Measurements from ENCODE around the gene NDFIP2.
"Not testable (repeated sequence)": the region's sequence is repeated elsewhere in the genome, so short reads cannot be mapped to it uniquely, and the experiment has no call there.

The NDFIP2 gene

GRCh38 chr13:79591493-79591892 lies 110.5 kb downstream of the NDFIP2 start:
- Histone ChIP-seq H3K4me1 (ENCODE audit: control insufficient read depth in 1 of 2, insufficient read depth in 2 of 2, low read length in 2 of 2) (peaks cover 0 to 2% of the 10 kb centered on the region in 2 experiments), H2BK5ac (ENCODE audit: low read depth, low read length, poor library complexity) (no peak overlapping the region), H2AK5ac (ENCODE audit: low read length) (no peak overlapping the region), H4K12ac (ENCODE audit: low read depth, low read length) (no peak overlapping the region), H3K27ac (ENCODE audit: low read depth, low read length) (no peak overlapping the region), H3K4ac (ENCODE audit: low read depth, low read length) (no peak overlapping the region), H3K4me3 (ENCODE audit: low read depth, low read length) (no peak overlapping the region), H4K8ac (ENCODE audit: low read depth, low read length) (no peak overlapping the region), H3K4me2 (ENCODE audit: low read length) (no peak overlapping the region), H3K79me1 (ENCODE audit: low read length) (no peaks in the 10 kb centered on the region), H3K14ac (ENCODE audit: low read length) (no peak overlapping the region), H3K79me2 (ENCODE audit: control insufficient read depth, insufficient read depth, low read length, poor library complexity) (no peaks in the 10 kb centered on the region), H3K27me3 (ENCODE audit: insufficient read depth, low read length) (peaks cover 2% of the 10 kb centered on the region), H2BK120ac (ENCODE audit: insufficient read depth, low read length, poor library complexity) (no peak overlapping the region), H4K91ac (ENCODE audit: low read depth, low read length) (no peak overlapping the region), H3K9me3 (ENCODE audit: insufficient read depth, low read depth, low read length) (no peaks in the 10 kb centered on the region), H3K36me3 (ENCODE audit: control insufficient read depth in 1 of 2, insufficient read depth in 2 of 2, low read length in 2 of 2) (no peaks in the 10 kb centered on the region), H2BK12ac (ENCODE audit: low read length) (no peak overlapping the region), H2AFZ (ENCODE audit: insufficient read depth, low read length, poor library complexity) (no peak overlapping the region), H3K18ac (ENCODE audit: low read length) (no peak overlapping the region), H3K23ac (ENCODE audit: low read length) (no peak overlapping the region), H3K9ac (ENCODE audit: low read length) (no peak overlapping the region)
- no peak for DNase-seq

- Histone ChIP-seq H2AK5ac (ENCODE audit: low read length) (no peak overlapping the region), H3K14ac (ENCODE audit: low read length) (no peak overlapping the region), H2BK12ac (ENCODE audit: low read length) (no peak overlapping the region), H3K27ac (ENCODE audit: low read depth, low read length) (no peak overlapping the region), H4K12ac (ENCODE audit: low read depth, low read length) (no peak overlapping the region), H3K4me3 (ENCODE audit: low read depth, low read length) (no peak overlapping the region), H3K79me1 (ENCODE audit: low read length) (no peaks in the 10 kb centered on the region), H4K8ac (ENCODE audit: low read depth, low read length) (no peak overlapping the region), H3K9me3 (ENCODE audit: insufficient read depth, low read depth, low read length) (no peaks in the 10 kb centered on the region), H3K23ac (ENCODE audit: low read length) (no peak overlapping the region), H3K4me2 (ENCODE audit: low read length) (no peak overlapping the region), H3K79me2 (ENCODE audit: control insufficient read depth, insufficient read depth, low read length, poor library complexity) (no peaks in the 10 kb centered on the region), H3K9ac (ENCODE audit: low read length) (no peak overlapping the region), H3K27me3 (ENCODE audit: insufficient read depth, low read length) (peaks cover 2% of the 10 kb centered on the region), H2AFZ (ENCODE audit: insufficient read depth, low read length, poor library complexity) (no peak overlapping the region), H2BK120ac (ENCODE audit: insufficient read depth, low read length, poor library complexity) (no peak overlapping the region), H4K91ac (ENCODE audit: low read depth, low read length) (no peak overlapping the region), H3K4ac (ENCODE audit: low read depth, low read length) (no peak overlapping the region), H3K18ac (ENCODE audit: low read length) (no peak overlapping the region), H3K4me1 (ENCODE audit: control insufficient read depth in 1 of 2, insufficient read depth in 2 of 2, low read length in 2 of 2) (peaks cover 0 to 2% of the 10 kb centered on the region in 2 experiments), H3K36me3 (ENCODE audit: control insufficient read depth in 1 of 2, insufficient read depth in 2 of 2, low read length in 2 of 2) (no peaks in the 10 kb centered on the region), H2BK5ac (ENCODE audit: low read depth, low read length, poor library complexity) (no peak overlapping the region)
- no CpG with 5 or more reads among the region's 2 CpGs for WGBS (ENCODE audit: extremely low coverage, insufficient coverage, insufficient read length)
- DNase-seq = no peak
These were observed 112.2 kb downstream of the NDFIP2 start for GRCh38 chr13:79593121-79593520.

- no peaks in the 10 kb centered on the region for H3K9me3 ChIP-seq (ENCODE audit: insufficient read depth, low read depth, low read length)
- H3K36me3 ChIP-seq (ENCODE audit: control insufficient read depth in 1 of 2, insufficient read depth in 2 of 2, low read length in 2 of 2) = no peaks in the 10 kb centered on the region
- no peaks in the 10 kb centered on the region for H3K79me1 ChIP-seq (ENCODE audit: low read length)
- H3K4me1 ChIP-seq (ENCODE audit: control insufficient read depth in 1 of 2, insufficient read depth in 2 of 2, low read length in 2 of 2) = peaks cover 0 to 2% of the 10 kb centered on the region in 2 experiments
- H3K23ac ChIP-seq (ENCODE audit: low read length) = no peak overlapping the region
- no peak overlapping the region for H3K14ac ChIP-seq (ENCODE audit: low read length)
- no peak for DNase-seq
- no peak overlapping the region for H2AFZ ChIP-seq (ENCODE audit: insufficient read depth, low read length, poor library complexity)
- H2AK5ac ChIP-seq (ENCODE audit: low read length) = no peak overlapping the region
- no peak overlapping the region for H3K18ac ChIP-seq (ENCODE audit: low read length)
- H4K91ac ChIP-seq (ENCODE audit: low read depth, low read length) = no peak overlapping the region
- no peak overlapping the region for H4K12ac ChIP-seq (ENCODE audit: low read depth, low read length)
- H3K4ac ChIP-seq (ENCODE audit: low read depth, low read length) = no peak overlapping the region
- H3K4me3 ChIP-seq (ENCODE audit: low read depth, low read length) = no peak overlapping the region
- peaks cover 2% of the 10 kb centered on the region for H3K27me3 ChIP-seq (ENCODE audit: insufficient read depth, low read length)
- H3K79me2 ChIP-seq (ENCODE audit: control insufficient read depth, insufficient read depth, low read length, poor library complexity) = no peaks in the 10 kb centered on the region
- no peak overlapping the region for H3K27ac ChIP-seq (ENCODE audit: low read depth, low read length)
- no peak overlapping the region for H3K4me2 ChIP-seq (ENCODE audit: low read length)
- no peak overlapping the region for H4K8ac ChIP-seq (ENCODE audit: low read depth, low read length)
- no peak overlapping the region for H2BK120ac ChIP-seq (ENCODE audit: insufficient read depth, low read length, poor library complexity)
- no peak overlapping the region for H2BK12ac ChIP-seq (ENCODE audit: low read length)
- H3K9ac ChIP-seq (ENCODE audit: low read length) = no peak overlapping the region
- WGBS (ENCODE audit: extremely low coverage, insufficient coverage, insufficient read length) = no CpG with 5 or more reads among the region's 2 CpGs
- no peak overlapping the region for H2BK5ac ChIP-seq (ENCODE audit: low read depth, low read length, poor library complexity)
These were observed 112.8 kb downstream of the NDFIP2 start for GRCh38 chr13:79593641-79594275.

GRCh38 chr13:79600146-79600545 lies 119.2 kb downstream of the NDFIP2 start:
- not testable (repeated sequence) for H3K4me1 ChIP-seq (ENCODE audit: control insufficient read depth in 1 of 2, insufficient read depth in 2 of 2, low read length in 2 of 2); H2BK120ac ChIP-seq (ENCODE audit: insufficient read depth, low read length, poor library complexity); H3K23ac ChIP-seq (ENCODE audit: low read length); H4K8ac ChIP-seq (ENCODE audit: low read depth, low read length); H3K18ac ChIP-seq (ENCODE audit: low read length); H3K9me3 ChIP-seq (ENCODE audit: insufficient read depth, low read depth, low read length); H2AK5ac ChIP-seq (ENCODE audit: low read length); H4K12ac ChIP-seq (ENCODE audit: low read depth, low read length); H2BK5ac ChIP-seq (ENCODE audit: low read depth, low read length, poor library complexity); H3K27ac ChIP-seq (ENCODE audit: low read depth, low read length); H2BK12ac ChIP-seq (ENCODE audit: low read length); H3K4ac ChIP-seq (ENCODE audit: low read depth, low read length); H3K79me2 ChIP-seq (ENCODE audit: control insufficient read depth, insufficient read depth, low read length, poor library complexity); H3K14ac ChIP-seq (ENCODE audit: low read length); H3K79me1 ChIP-seq (ENCODE audit: low read length); H2AFZ ChIP-seq (ENCODE audit: insufficient read depth, low read length, poor library complexity); H4K91ac ChIP-seq (ENCODE audit: low read depth, low read length); H3K36me3 ChIP-seq (ENCODE audit: control insufficient read depth in 1 of 2, insufficient read depth in 2 of 2, low read length in 2 of 2); DNase-seq; H3K4me3 ChIP-seq (ENCODE audit: low read depth, low read length); H3K27me3 ChIP-seq (ENCODE audit: insufficient read depth, low read length); H3K4me2 ChIP-seq (ENCODE audit: low read length); H3K9ac ChIP-seq (ENCODE audit: low read length)
- WGBS (ENCODE audit: extremely low coverage, insufficient coverage, insufficient read length) = no CpG with 5 or more reads among the region's 33 CpGs
